GM23248 (cell line): Measurements from ENCODE around the gene TUG1. TPM values are rescaled to one million over a fixed set of nuclear protein-coding genes. Genes with fewer than 3 reads are reported as not detected.
A peak's percentile ranks its signal among the peaks of the same experiment; 100 is the strongest.

Experiments used
- DNase-seq: peaks from one replicate; pipeline ENCODE4 v3.0.0-alpha.2; 2015
- H2AFZ ChIP-seq: fragments of 200-600 bp; sonication (generic); 2 replicates; pipeline ENCODE4 v1.6.1; 2016; ENCODE audit warnings: antibody characterized with exemption
- H3F3A ChIP-seq: fragments of 200-600 bp; sonication (generic); 2 replicates; pipeline ENCODE4 v1.6.1; 2016; ENCODE audit warnings: mild to moderate bottlenecking, antibody characterized with exemption, mixed run types; ENCODE audit not compliant: insufficient read depth
- H3K27ac ChIP-seq: fragments of 200-600 bp; sonication (generic); 2 replicates; pipeline ENCODE4 v1.5.1; 2016; ENCODE audit warnings: mild to moderate bottlenecking
- H3K27me3 ChIP-seq: fragments of 200-600 bp; sonication (generic); replicated peaks from 2 replicates; pipeline ENCODE4 v1.6.1; 2016; ENCODE audit warnings: mild to moderate bottlenecking; ENCODE audit not compliant: insufficient read depth
- H3K36me3 ChIP-seq: fragments of 200-600 bp; sonication (generic); 2 replicates; pipeline ENCODE4 v1.6.1; 2016; ENCODE audit warnings: low read depth, mild to moderate bottlenecking
- H3K4me1 ChIP-seq: fragments of 200-600 bp; sonication (generic); 2 replicates; pipeline ENCODE4 v1.6.1; 2016; ENCODE audit warnings: mild to moderate bottlenecking; ENCODE audit not compliant: insufficient read depth
- H3K4me2 ChIP-seq: fragments of 200-600 bp; sonication (generic); one replicate; pipeline ENCODE4 v1.6.1; 2016; ENCODE audit warnings: mild to moderate bottlenecking; ENCODE audit not compliant: unreplicated experiment
- H3K4me3 ChIP-seq: fragments of 200-600 bp; sonication (generic); 2 replicates; pipeline ENCODE4 v1.5.1; 2016; ENCODE audit warnings: mild to moderate bottlenecking
- H3K79me2 ChIP-seq: fragments of 200-600 bp; sonication (generic); 2 replicates; pipeline ENCODE4 v1.6.1; 2016; ENCODE audit warnings: mild to moderate bottlenecking; ENCODE audit not compliant: insufficient read depth
- H3K9ac ChIP-seq: fragments of 200-600 bp; sonication (generic); 2 replicates; pipeline ENCODE4 v1.6.1; 2016; ENCODE audit warnings: mild to moderate bottlenecking
- H3K9me2 ChIP-seq: fragments of 200-600 bp; sonication (generic); 2 replicates; pipeline ENCODE4 v1.6.1; 2016; ENCODE audit warnings: mixed run types, mild to moderate bottlenecking, moderate library complexity; ENCODE audit not compliant: insufficient read depth
- H3K9me3 ChIP-seq: fragments of 200-600 bp; sonication (generic); one replicate; pipeline ENCODE4 v1.6.1; 2017; ENCODE audit warnings: low read depth
- H4K20me1 ChIP-seq: fragments of 200-600 bp; sonication (generic); 2 replicates; pipeline ENCODE4 v1.6.0; 2016; ENCODE audit not compliant: insufficient read depth
- EZH2 ChIP-seq: fragments of 200-600 bp; sonication (generic); IDR thresholded peaks from 2 replicates; pipeline ENCODE4 v1.6.1; 2018; ENCODE audit warnings: antibody characterized with exemption, mild to moderate bottlenecking; ENCODE audit not compliant: insufficient read depth, poor library complexity, severe bottlenecking
- EZH2phosphoT487 ChIP-seq: fragments of 200-600 bp; sonication (generic); IDR thresholded peaks from 2 replicates; pipeline ENCODE4 v1.6.1; 2018; ENCODE audit warnings: antibody characterized with exemption, moderate library complexity, mild to moderate bottlenecking, low read depth; ENCODE audit not compliant: insufficient read depth
- WGBS, 2 experiments: methylation state at CpG; one replicate each; pipeline ENCODE4 v1.1.6; 2015 to 2017; ENCODE audit warnings: low lambda C conversion rate in 2 of 2, low coverage in 1 of 2; ENCODE audit errors: missing lambda C conversion rate in 2 of 2; 5-methylcytosine and 5-hydroxymethylcytosine counted together
- in situ Hi-C: fragments of 300-500 bp; cut with MboI; formaldehyde crosslinking; loops from 2 replicates; pipeline ENCODE4 v1.15.0; 2020
- polyA plus RNA-seq: library from polyadenylated mRNA; unstranded; fragments of >200 nt; fragmentation: Nextera tagmentation; extraction: Ambion mirVana; gene quantifications from 2 replicates; pipeline ENCODE4 v1.2.1, GENCODE V29; 2016
- total RNA-seq: library from RNA; depleted of rRNA; stranded (reverse); fragments of >200 nt; shearing (Covaris generic); gene quantifications from 2 replicates; pipeline ENCODE4 v1.2.3, GENCODE V29; 2014

The TUG1 gene
- total and polyA plus RNA-seq, 2 experiments from 2014 or later: 26.6 to 65.9 TPM

DNA sequence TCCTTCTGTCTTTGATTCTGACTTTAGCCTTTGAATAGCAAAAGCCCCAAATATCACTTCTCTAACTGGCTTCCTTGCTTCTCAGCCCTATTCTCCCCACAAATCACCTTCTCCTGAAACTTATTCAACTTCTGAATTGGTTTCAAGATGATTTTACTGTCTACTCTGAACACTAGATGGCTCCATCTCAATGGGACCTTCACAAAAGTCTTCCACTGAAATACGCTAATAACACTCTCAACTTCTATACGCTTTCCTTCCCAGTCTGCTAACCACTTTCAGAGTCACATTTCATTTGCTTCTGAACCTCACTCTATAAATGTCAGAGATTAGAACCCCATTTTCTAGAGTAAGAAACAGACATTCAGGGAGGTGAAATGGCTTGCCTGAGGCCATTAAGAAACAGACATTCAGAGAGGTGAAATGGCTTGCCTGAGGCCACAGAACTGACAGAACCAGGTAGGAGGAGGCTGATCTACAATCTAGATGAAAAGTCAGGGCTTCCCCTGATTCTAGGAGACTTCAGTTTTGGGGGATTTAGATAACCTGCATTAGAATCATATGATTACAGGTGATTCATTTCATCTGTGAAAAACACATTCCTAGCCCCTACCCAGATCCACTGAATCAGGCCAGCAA, 21.1 kb upstream of the TUG1 start:
- H3K36me3 ChIP-seq: peaks cover 66% of the 10 kb centered on the region; the same call in 1 of the 2 replicates
- in situ Hi-C loops: no loop called here

DNA sequence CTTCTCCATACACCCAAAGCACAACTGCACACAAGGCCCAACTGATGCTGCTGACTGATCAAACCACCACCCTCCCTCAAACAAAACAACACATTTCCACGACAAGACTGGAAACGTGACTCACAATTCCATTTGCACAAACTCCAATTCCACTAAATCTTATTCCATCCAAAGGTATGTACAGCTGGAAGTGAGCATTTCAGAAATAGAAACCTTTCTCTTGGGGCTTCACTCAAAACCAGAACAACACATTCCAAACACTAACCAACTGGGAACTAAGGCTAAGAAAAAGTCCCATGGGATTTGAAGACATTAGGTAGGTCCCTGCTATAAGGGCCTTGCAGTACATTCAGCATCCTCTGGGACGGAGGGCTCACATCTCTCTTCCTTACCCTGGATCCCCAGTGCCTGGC, 20.1 kb upstream of the TUG1 start:
- H4K20me1 ChIP-seq: no peaks in the 10 kb centered on the region
- WGBS, 2 experiments: 79 to 82% methylated on average over 3 of the region's 3 CpGs
- no peaks in the 10 kb centered on the region for H3K27me3 ChIP-seq
- TF ChIP-seq EZH2 (no peak), EZH2phosphoT487 (no peak)
- no peak overlapping the region for H3K27ac ChIP-seq
- H3K9ac ChIP-seq: no peak overlapping the region
- no peaks in the 10 kb centered on the region for H3K4me1 ChIP-seq
- no peak overlapping the region for H3K4me3 ChIP-seq
- no peaks in the 10 kb centered on the region for H3K9me3 ChIP-seq
- H3K36me3 ChIP-seq: peaks cover 66% of the 10 kb centered on the region; the same call in 1 of the 2 replicates
- H3K4me2 ChIP-seq: no peak overlapping the region
- in situ Hi-C loops: no loop called here
- H3F3A ChIP-seq: no peaks in the 10 kb centered on the region
- DNase-seq: peak; percentile 36
- no peaks in the 10 kb centered on the region for H3K79me2 ChIP-seq
- H2AFZ ChIP-seq: no peak overlapping the region
- no peaks in the 10 kb centered on the region for H3K9me2 ChIP-seq

More for the DNA sequence above, 21.1 kb upstream of the TUG1 start:
- peak; percentile 71 for DNase-seq
- H3K9ac ChIP-seq: no peak overlapping the region
- H3K79me2 ChIP-seq: no peaks in the 10 kb centered on the region
- no peak for TF ChIP-seq EZH2
- TF ChIP-seq EZH2phosphoT487: no peak
- no peaks in the 10 kb centered on the region for H3K4me1 ChIP-seq
- H2AFZ ChIP-seq: no peak overlapping the region
- H3K9me3 ChIP-seq: no peaks in the 10 kb centered on the region
- H3K27ac ChIP-seq: no peak overlapping the region
- H3K27me3 ChIP-seq: no peaks in the 10 kb centered on the region
- H3K9me2 ChIP-seq: no peaks in the 10 kb centered on the region
- no peaks in the 10 kb centered on the region for H3F3A ChIP-seq
- WGBS, 2 experiments: 57 to 69% methylated on average over 2 of the region's 2 CpGs
- no peaks in the 10 kb centered on the region for H4K20me1 ChIP-seq
- no peak overlapping the region for H3K4me2 ChIP-seq
- H3K4me3 ChIP-seq: no peak overlapping the region

DNA sequence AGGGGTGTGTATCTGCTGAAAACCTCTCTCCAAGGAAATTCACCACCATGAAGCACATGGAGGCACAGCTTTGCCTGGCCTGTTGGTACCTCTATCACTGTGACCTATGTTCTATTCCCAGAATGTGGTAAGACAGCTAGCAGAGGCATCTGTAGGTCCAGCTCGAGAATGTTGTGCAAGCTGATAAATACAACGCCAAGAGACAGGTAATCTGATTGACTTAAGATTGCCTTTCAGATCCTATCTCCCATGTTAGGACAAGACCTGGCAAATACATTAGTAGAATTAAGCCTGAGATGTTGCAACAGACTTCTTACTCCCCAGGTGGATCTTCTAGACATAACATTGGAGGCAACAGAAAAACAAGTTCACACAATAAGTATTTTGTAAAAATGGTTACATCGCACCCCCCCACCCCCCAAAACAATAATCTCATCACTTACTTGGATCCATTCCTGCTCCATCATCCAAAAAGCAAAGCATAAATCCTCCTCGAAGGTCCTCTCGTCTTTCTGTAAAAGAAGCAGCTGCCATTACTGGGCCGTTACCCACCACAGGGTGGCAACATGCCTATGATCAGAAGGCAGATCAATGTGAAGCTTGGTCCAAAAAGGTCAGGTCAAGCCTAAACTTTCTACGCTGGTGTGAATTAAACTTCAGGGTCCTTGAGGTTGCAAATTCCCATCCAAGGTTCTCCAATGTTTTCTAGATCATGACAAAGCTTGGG, 19.0 kb upstream of the TUG1 start:
- no peak overlapping the region for H2AFZ ChIP-seq
- no peaks in the 10 kb centered on the region for H3K9me2 ChIP-seq
- H3K4me2 ChIP-seq: no peak overlapping the region
- no peak overlapping the region for H3K9ac ChIP-seq
- H3K27ac ChIP-seq: no peak overlapping the region
- H3F3A ChIP-seq: no peaks in the 10 kb centered on the region
- H3K4me1 ChIP-seq: no peaks in the 10 kb centered on the region
- no peak overlapping the region for H3K4me3 ChIP-seq
- no peaks in the 10 kb centered on the region for H3K9me3 ChIP-seq
- H4K20me1 ChIP-seq: no peaks in the 10 kb centered on the region
- no peak for DNase-seq
- in situ Hi-C loops: loop anchor here (10.0 kb wide), 1 partner anchor 135 kb away; the partner anchor contains the start of gene SMTN
- peaks cover 56% of the 10 kb centered on the region; the same call in 1 of the 2 replicates for H3K36me3 ChIP-seq
- WGBS, 2 experiments: 82 to 84% methylated on average over 7 of the region's 7 CpGs
- no peaks in the 10 kb centered on the region for H3K27me3 ChIP-seq
- H3K79me2 ChIP-seq: no peaks in the 10 kb centered on the region; the same call in 1 of the 2 replicates
- TF ChIP-seq EZH2: no peak
- no peak for TF ChIP-seq EZH2phosphoT487

DNA sequence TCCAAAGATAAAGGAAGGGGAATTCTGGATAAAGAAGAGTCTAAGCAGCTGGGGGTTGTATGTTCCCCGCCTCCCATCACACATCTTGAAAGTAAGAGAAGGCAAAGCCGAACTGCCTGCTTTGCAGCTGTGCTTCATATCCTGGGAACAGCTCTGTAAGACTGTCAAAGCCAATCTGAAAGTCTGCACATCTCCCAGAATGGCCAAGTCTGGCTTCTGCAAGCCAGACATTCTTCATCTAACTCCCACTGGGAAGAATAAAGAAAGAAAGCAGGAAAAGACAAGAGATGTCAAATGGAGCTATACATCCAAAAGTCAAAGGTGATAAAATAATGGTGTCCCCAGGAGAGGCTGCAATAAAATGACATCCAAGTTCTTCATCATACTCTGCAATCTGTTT, 15.9 kb upstream of the TUG1 start:
- TF ChIP-seq EZH2phosphoT487 (no peak), EZH2 (no peak)
- Histone ChIP-seq H3K36me3 (peaks cover 36% of the 10 kb centered on the region; the same call in 1 of the 2 replicates), H3K9me2 (no peaks in the 10 kb centered on the region), H3K4me3 (no peak overlapping the region), H3K79me2 (peaks cover 21% of the 10 kb centered on the region; the same call in 1 of the 2 replicates), H3K9me3 (no peaks in the 10 kb centered on the region), H3K27me3 (no peaks in the 10 kb centered on the region), H3K27ac (no peak overlapping the region), H3K9ac (no peak overlapping the region), H3F3A (no peaks in the 10 kb centered on the region), H3K4me2 (no peak overlapping the region), H3K4me1 (no peaks in the 10 kb centered on the region), H2AFZ (no peak overlapping the region), H4K20me1 (no peaks in the 10 kb centered on the region)
- DNase-seq: no peak
- WGBS, 2 experiments: 95 to 100% methylated on average over 2 of the region's 2 CpGs
- in situ Hi-C loops: loop anchor here (10.0 kb wide), 1 partner anchor 132 kb away; the partner anchor contains the start of gene SMTN
